HepG2 (cell line): ENCODE results near the gene SLC25A33. TPM values are rescaled to one million over a fixed set of nuclear protein-coding genes. Genes with fewer than 3 reads are reported as not detected.

Source experiments
- ARNT2 ChIP-seq: sonication (generic); formaldehyde crosslinking; IDR thresholded peaks from 2 replicates; pipeline ENCODE4 v1.8.0; 2022; ENCODE audit warnings: mild to moderate bottlenecking, low read depth, missing genetic modification reagents, moderate library complexity
- ATM ChIP-seq: fragments of 450-650 bp; IDR thresholded peaks from 2 replicates; pipeline ENCODE4 v1.7.1; 2017; ENCODE audit warnings: mild to moderate bottlenecking, borderline replicate concordance
- CHD4 ChIP-seq: fragments of 200-600 bp; sonication (generic); IDR thresholded peaks from 2 replicates; pipeline ENCODE4 v1.7.0; 2017; ENCODE audit warnings: mild to moderate bottlenecking, low read length, borderline replicate concordance
- ELK4 ChIP-seq: sonication (generic); formaldehyde crosslinking; IDR thresholded peaks from 2 replicates; pipeline ENCODE4 v1.9.0; 2021; ENCODE audit warnings: missing genetic modification reagents, borderline replicate concordance
- FLYWCH1 ChIP-seq: sonication (generic); formaldehyde crosslinking; IDR thresholded peaks from 2 replicates; pipeline ENCODE4 v1.8.1; 2023; ENCODE audit warnings: mild to moderate bottlenecking, missing genetic modification reagents
- GATA4 ChIP-seq: sonication (generic); IDR thresholded peaks from 2 replicates; pipeline ENCODE4 v1.6.1; 2016; ENCODE audit warnings: antibody characterized with exemption, low read depth, borderline replicate concordance
- JDP2 ChIP-seq: sonication (generic); formaldehyde crosslinking; IDR thresholded peaks from 2 replicates; pipeline ENCODE4 v1.8.1; 2022; ENCODE audit warnings: missing genetic modification reagents, borderline replicate concordance
- KDM5B ChIP-seq: sonication (generic); formaldehyde crosslinking; IDR thresholded peaks from 2 replicates; pipeline ENCODE4 v1.4.0; 2020; ENCODE audit warnings: missing genetic modification reagents, mild to moderate bottlenecking, borderline replicate concordance
- MZF1 ChIP-seq: sonication (generic); formaldehyde crosslinking; IDR thresholded peaks from 2 replicates; pipeline ENCODE4 v1.8.1; 2023; ENCODE audit warnings: mild to moderate bottlenecking, missing genetic modification reagents, borderline replicate concordance
- NFE2L1 ChIP-seq: sonication (generic); formaldehyde crosslinking; IDR thresholded peaks from 2 replicates; pipeline ENCODE4 v1.4.0; 2020; ENCODE audit warnings: missing genetic modification reagents, mild to moderate bottlenecking, borderline replicate concordance
- THAP11 ChIP-seq: IDR thresholded peaks from 2 replicates; pipeline ENCODE4 v1.6.1; 2016; ENCODE audit warnings: missing biosample characterization, missing genetic modification reagents
- ZBTB20 ChIP-seq: sonication (generic); formaldehyde crosslinking; IDR thresholded peaks from 2 replicates; pipeline ENCODE4 v1.8.1; 2023; ENCODE audit warnings: missing genetic modification reagents, low read depth, mild to moderate bottlenecking, borderline replicate concordance
- ZBTB42 ChIP-seq: sonication (generic); formaldehyde crosslinking; IDR thresholded peaks from 2 replicates; pipeline ENCODE4 v1.5.0; 2020; ENCODE audit warnings: mild to moderate bottlenecking, missing genetic modification reagents
- ZC3H13 ChIP-seq: sonication (generic); formaldehyde crosslinking; IDR thresholded peaks from 2 replicates; pipeline ENCODE4 v1.8.1; 2023; ENCODE audit warnings: mild to moderate bottlenecking, missing genetic modification reagents, moderate library complexity
- ZHX1 ChIP-seq: sonication (generic); formaldehyde crosslinking; IDR thresholded peaks from 2 replicates; pipeline ENCODE4 v1.8.1; 2022; ENCODE audit warnings: low read depth, mild to moderate bottlenecking, missing genetic modification reagents
- ZMYM3 ChIP-seq: sonication (generic); formaldehyde crosslinking; IDR thresholded peaks from 2 replicates; pipeline ENCODE4 v1.5.1; 2020; ENCODE audit warnings: mild to moderate bottlenecking, missing genetic modification reagents
- ZNF121 ChIP-seq: sonication (generic); formaldehyde crosslinking; IDR thresholded peaks from 2 replicates; pipeline ENCODE4 v1.5.0; 2020; ENCODE audit warnings: mild to moderate bottlenecking, missing genetic modification reagents
- ZNF138 ChIP-seq: sonication (generic); formaldehyde crosslinking; IDR thresholded peaks from 2 replicates; pipeline ENCODE4 v1.5.0; 2020; ENCODE audit warnings: mild to moderate bottlenecking, low read depth, missing genetic modification reagents
- ZSCAN21 ChIP-seq: sonication (generic); formaldehyde crosslinking; IDR thresholded peaks from 2 replicates; pipeline ENCODE4 v1.8.0; 2022; ENCODE audit warnings: mild to moderate bottlenecking, missing genetic modification reagents, moderate library complexity, borderline replicate concordance
- ZSCAN25 ChIP-seq: sonication (generic); formaldehyde crosslinking; IDR thresholded peaks from 2 replicates; pipeline ENCODE4 v1.8.0; 2022; ENCODE audit warnings: mild to moderate bottlenecking, missing genetic modification reagents
- polyA plus RNA-seq, 8 experiments: library from polyadenylated mRNA; depleted of rRNA in 3 of 8; stranded (reverse) in 7 of 8; unstranded in 1 of 8; fragments of >200 nt; fragmentation: Illumina TruSeq in 4 of 8; extraction: Trizol in 4 of 8; gene quantifications; 2 replicates each; pipeline versions ENCODE4 v1.2.1 to v1.2.3, GENCODE V29; 2011 to 2016; ENCODE audit warnings: low read depth in 4 of 8, missing spikeins in 1 of 8, mixed read lengths in 1 of 8; ENCODE audit not compliant: insufficient read depth in 1 of 8
- total RNA-seq, 5 experiments: library from RNA; depleted of rRNA; stranded (reverse); fragments of >200 nt; fragmentation: Illumina TruSeq; extraction: Trizol; gene quantifications; 2 replicates each; pipeline ENCODE4 v1.2.3, GENCODE V29; 2016; ENCODE audit warnings: low read depth in 1 of 5
- TF ChIP-seq, protein P1 (sequence below): sonication (generic); formaldehyde crosslinking; IDR thresholded peaks from 2 replicates; pipeline ENCODE4 v1.5.0; 2020; ENCODE audit warnings: mild to moderate bottlenecking, missing genetic modification reagents
- TF ChIP-seq, protein P2 (sequence below): sonication (generic); formaldehyde crosslinking; IDR thresholded peaks from 2 replicates; pipeline ENCODE4 v1.5.0; 2020; ENCODE audit warnings: missing genetic modification reagents

SLC25A33 gene
- total and polyA plus RNA-seq, 2 of the 13 experiments (the other 11 are each of a cell fraction or from before 2014, with no cell fraction given): 15.4 to 50.3 TPM

- TF ChIP-seq FLYWCH1 (CRISPR knock-in tag) (no peak), ZSCAN21 (CRISPR knock-in tag) (peak; percentile 84), CHD4 (no peak), ZSCAN25 (CRISPR knock-in tag) (peak; percentile 67; the same call in 1 of the 2 replicates), ZBTB42 (CRISPR knock-in tag) (no peak), ZBTB20 (CRISPR knock-in tag) (peak; percentile 76; the same call in 1 of the 2 replicates), ELK4 (CRISPR knock-in tag) (no peak), ZMYM3 (peak; percentile 74), ZNF138 (CRISPR knock-in tag) (no peak), NFE2L1 (CRISPR knock-in tag) (no peak), ARNT2 (CRISPR knock-in tag) (no peak), JDP2 (no peak; the same call in 1 of the 2 replicates), ZNF121 (0 out of 2 replicates have a peak, but pooled peaks have one; percentile 39), KDM5B (CRISPR knock-in tag) (no peak), ZC3H13 (peak; percentile 43; the same call in 1 of the 2 replicates), GATA4 (peak; percentile 95; the same call in 1 of the 2 replicates), ZHX1 (CRISPR knock-in tag) (peak; percentile 90), MZF1 (CRISPR knock-in tag) (no peak), ATM (no peak), THAP11 (CRISPR knock-in tag) (peak; percentile 78)
- TF ChIP-seq, protein P1, sequence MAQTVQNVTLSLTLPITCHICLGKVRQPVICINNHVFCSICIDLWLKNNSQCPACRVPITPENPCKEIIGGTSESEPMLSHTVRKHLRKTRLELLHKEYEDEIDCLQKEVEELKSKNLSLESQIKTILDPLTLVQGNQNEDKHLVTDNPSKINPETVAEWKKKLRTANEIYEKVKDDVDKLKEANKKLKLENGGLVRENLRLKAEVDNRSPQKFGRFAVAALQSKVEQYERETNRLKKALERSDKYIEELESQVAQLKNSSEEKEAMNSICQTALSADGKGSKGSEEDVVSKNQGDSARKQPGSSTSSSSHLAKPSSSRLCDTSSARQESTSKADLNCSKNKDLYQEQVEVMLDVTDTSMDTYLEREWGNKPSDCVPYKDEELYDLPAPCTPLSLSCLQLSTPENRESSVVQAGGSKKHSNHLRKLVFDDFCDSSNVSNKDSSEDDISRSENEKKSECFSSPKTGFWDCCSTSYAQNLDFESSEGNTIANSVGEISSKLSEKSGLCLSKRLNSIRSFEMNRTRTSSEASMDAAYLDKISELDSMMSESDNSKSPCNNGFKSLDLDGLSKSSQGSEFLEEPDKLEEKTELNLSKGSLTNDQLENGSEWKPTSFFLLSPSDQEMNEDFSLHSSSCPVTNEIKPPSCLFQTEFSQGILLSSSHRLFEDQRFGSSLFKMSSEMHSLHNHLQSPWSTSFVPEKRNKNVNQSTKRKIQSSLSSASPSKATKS (CRISPR knock-in tag): 0 out of 2 replicates have a peak, but pooled peaks have one; percentile 20
- TF ChIP-seq, protein P2, sequence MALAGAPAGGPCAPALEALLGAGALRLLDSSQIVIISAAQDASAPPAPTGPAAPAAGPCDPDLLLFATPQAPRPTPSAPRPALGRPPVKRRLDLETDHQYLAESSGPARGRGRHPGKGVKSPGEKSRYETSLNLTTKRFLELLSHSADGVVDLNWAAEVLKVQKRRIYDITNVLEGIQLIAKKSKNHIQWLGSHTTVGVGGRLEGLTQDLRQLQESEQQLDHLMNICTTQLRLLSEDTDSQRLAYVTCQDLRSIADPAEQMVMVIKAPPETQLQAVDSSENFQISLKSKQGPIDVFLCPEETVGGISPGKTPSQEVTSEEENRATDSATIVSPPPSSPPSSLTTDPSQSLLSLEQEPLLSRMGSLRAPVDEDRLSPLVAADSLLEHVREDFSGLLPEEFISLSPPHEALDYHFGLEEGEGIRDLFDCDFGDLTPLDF (CRISPR knock-in tag): no peak
These were observed 14.5 kb downstream of the SLC25A33 start (continued) for GRCh38 chr1:9553736-9554144.
